B cell (primary cell): ENCODE data around the gene PPARD. TPM values are rescaled to one million over a fixed set of nuclear protein-coding genes. Genes with fewer than 3 reads are reported as not detected.

Source experiments
- ATAC-seq: fragments of 200-7000 bp; cut with Tn5 transposase; one replicate; pipeline ENCODE4 v1.10.0; 2021; ENCODE audit warnings: low read depth, mild to moderate bottlenecking, moderate number of reproducible peaks, moderate library complexity
- CTCF ChIA-PET: fragments of 350-600 bp; sonication (Branson Sonifier 250); formaldehyde crosslinking; loops from one replicate; lab custom pipeline; 2021; ENCODE audit warnings: antibody characterized with exemption, inconsistent platforms; lab: Charles Lee
- POLR2A ChIA-PET: fragments of 350-600 bp; sonication (Branson Sonifier 250); formaldehyde crosslinking; loops from one replicate; lab custom pipeline; 2021; ENCODE audit warnings: antibody characterized with exemption; lab: Charles Lee
- DNase-seq: peaks from one replicate; pipeline ENCODE4 v3.0.0; 2013
- H2AFZ ChIP-seq: 2 replicates; pipeline ENCODE4 v1.6.1; 2012; ENCODE audit warnings: mild to moderate bottlenecking, low read depth, low read length; ENCODE audit not compliant: insufficient read depth, poor library complexity, severe bottlenecking
- H3K27ac ChIP-seq, 2 donors: 1 replicate in 1 of 2; 2 replicates in 1 of 2; pipeline ENCODE4 v1.5.1; 2012 to 2013; ENCODE audit warnings: low read length in 2 of 2, mild to moderate bottlenecking in 2 of 2, moderate library complexity in 1 of 2
- H3K27me3 ChIP-seq, 4 experiments: fragments of 200-600 bp in 1 of 4; sonication (generic) in 1 of 4; replicated peaks in 1 of 4; 1 replicate in 2 of 4; 2 replicates in 2 of 4; pipeline versions ENCODE4 v1.6.1 to v1.7.0; 2013 to 2016; ENCODE audit warnings: low read length in 3 of 4, mild to moderate bottlenecking in 2 of 4, mixed read lengths in 1 of 4, moderate library complexity in 1 of 4; ENCODE audit not compliant: insufficient read depth in 4 of 4, control insufficient read depth in 3 of 4; ENCODE audit errors: control extremely low read depth in 1 of 4
- H3K36me3 ChIP-seq, 2 experiments: replicated peaks in 1 of 2; 1 replicate in 1 of 2; 2 replicates in 1 of 2; pipeline versions ENCODE4 v1.6.1 to v1.7.1; 2013; ENCODE audit warnings: low read length in 1 of 2; ENCODE audit not compliant: insufficient read depth in 2 of 2, control insufficient read depth in 1 of 2; ENCODE audit errors: control extremely low read depth in 1 of 2, extremely low read depth in 1 of 2
- H3K4me1 ChIP-seq, 2 donors: fragments of 200-600 bp in 1 of 2; sonication (generic) in 1 of 2; 1 replicate in 1 of 2; 2 replicates in 1 of 2; pipeline versions ENCODE4 v1.5.1 to v1.6.1; 2013 to 2017; ENCODE audit warnings: low read length in 2 of 2; ENCODE audit not compliant: control insufficient read depth in 2 of 2, insufficient read depth in 2 of 2
- H3K4me2 ChIP-seq: replicated peaks from 2 replicates; pipeline ENCODE3; 2012; ENCODE audit warnings: mild to moderate bottlenecking, low read depth, low read length; ENCODE audit not compliant: poor library complexity, severe bottlenecking
- H3K4me3 ChIP-seq, 5 experiments: fragments of 200-600 bp in 1 of 5; sonication (generic) in 1 of 5; 1 replicate in 3 of 5; 2 replicates in 2 of 5; pipeline versions ENCODE4 v1.5.1 to v1.7.0; 2011 to 2016; ENCODE audit warnings: low read length in 4 of 5, mild to moderate bottlenecking in 4 of 5, low read depth in 2 of 5, control low read depth in 1 of 5, moderate library complexity in 1 of 5; ENCODE audit not compliant: insufficient read depth in 1 of 5; ENCODE audit errors: control extremely low read depth in 1 of 5, extremely low read depth in 1 of 5
- H3K79me2 ChIP-seq: fragments of 200-600 bp; sonication (generic); one replicate; pipeline ENCODE4 v1.6.0; 2016; ENCODE audit warnings: low read length; ENCODE audit not compliant: control insufficient read depth, insufficient read depth
- H3K9ac ChIP-seq: fragments of 200-600 bp; sonication (generic); 2 replicates; pipeline ENCODE4 v1.6.1; 2017; ENCODE audit warnings: mild to moderate bottlenecking, low read length, moderate library complexity
- H3K9me3 ChIP-seq, 3 donors: one replicate each; pipeline versions ENCODE4 v1.6.1 to v1.7.1; 2013; ENCODE audit warnings: low read length in 2 of 3; ENCODE audit not compliant: control insufficient read depth in 2 of 3, insufficient read depth in 1 of 3; ENCODE audit errors: control extremely low read depth in 1 of 3
- H4K20me1 ChIP-seq: 2 replicates; pipeline ENCODE4 v1.6.0; 2012; ENCODE audit warnings: mild to moderate bottlenecking, low read length; ENCODE audit not compliant: insufficient read depth, control insufficient read depth, poor library complexity, severe bottlenecking
- H3K27ac Mint-ChIP-seq: one replicate; pipeline ENCODE4 v1.8.0; 2021; ENCODE audit warnings: mixed read lengths
- H3K27me3 Mint-ChIP-seq: one replicate; pipeline ENCODE4 v1.8.0; 2021; ENCODE audit warnings: mixed read lengths
- H3K4me1 Mint-ChIP-seq: one replicate; pipeline ENCODE4 v1.8.0; 2021; ENCODE audit warnings: mixed read lengths
- H3K4me3 Mint-ChIP-seq: one replicate; pipeline ENCODE4 v1.8.0; 2021; ENCODE audit warnings: mixed read lengths
- H3K9me3 Mint-ChIP-seq: one replicate; pipeline ENCODE4 v1.8.0; 2022; ENCODE audit warnings: mixed read lengths; ENCODE audit not compliant: insufficient read depth
- CTCF ChIP-seq: fragments of 200-600 bp; IDR thresholded peaks from one replicate; pipeline ENCODE4 v1.8.0; 2022; ENCODE audit warnings: antibody characterized with exemption, mild to moderate bottlenecking
- EZH2 ChIP-seq: IDR thresholded peaks from 2 replicates; pipeline ENCODE4 v1.6.1; 2012; ENCODE audit warnings: borderline replicate concordance, low read depth, mild to moderate bottlenecking, moderate library complexity, low read length; ENCODE audit not compliant: insufficient read depth, poor library complexity, severe bottlenecking
- WGBS: methylation state at CpG from one replicate; pipeline ENCODE4 v1.1.5; 2013; ENCODE audit warnings: missing lambda C conversion rate; ENCODE audit not compliant: insufficient coverage; 5-methylcytosine and 5-hydroxymethylcytosine counted together
- intact Hi-C: fragments of 100-400 bp; cut with micrococcal nuclease; formaldehyde crosslinking; loops from one replicate; pipeline ENCODE4 v1.10.0; 2022
- polyA plus RNA-seq: library from polyadenylated mRNA; depleted of rRNA; stranded (reverse); fragments of >200 nt; gene quantifications from 2 replicates; pipeline ENCODE4 v1.2.3, GENCODE V29; 2012
- total RNA-seq, 2 donors: library from RNA; stranded (reverse); fragments of 120-200 nt in 1 of 2; gene quantifications; 1 replicate in 1 of 2; 2 replicates in 1 of 2; pipeline versions ENCODE4 v1.2.3 to v1.2.4, GENCODE V29; 2013 to 2022

Gene PPARD
- total and polyA plus RNA-seq, 2 donors (not counting 1 experiment from before 2014, with no cell fraction given) = 37.9 to 38.9 TPM

DNA sequence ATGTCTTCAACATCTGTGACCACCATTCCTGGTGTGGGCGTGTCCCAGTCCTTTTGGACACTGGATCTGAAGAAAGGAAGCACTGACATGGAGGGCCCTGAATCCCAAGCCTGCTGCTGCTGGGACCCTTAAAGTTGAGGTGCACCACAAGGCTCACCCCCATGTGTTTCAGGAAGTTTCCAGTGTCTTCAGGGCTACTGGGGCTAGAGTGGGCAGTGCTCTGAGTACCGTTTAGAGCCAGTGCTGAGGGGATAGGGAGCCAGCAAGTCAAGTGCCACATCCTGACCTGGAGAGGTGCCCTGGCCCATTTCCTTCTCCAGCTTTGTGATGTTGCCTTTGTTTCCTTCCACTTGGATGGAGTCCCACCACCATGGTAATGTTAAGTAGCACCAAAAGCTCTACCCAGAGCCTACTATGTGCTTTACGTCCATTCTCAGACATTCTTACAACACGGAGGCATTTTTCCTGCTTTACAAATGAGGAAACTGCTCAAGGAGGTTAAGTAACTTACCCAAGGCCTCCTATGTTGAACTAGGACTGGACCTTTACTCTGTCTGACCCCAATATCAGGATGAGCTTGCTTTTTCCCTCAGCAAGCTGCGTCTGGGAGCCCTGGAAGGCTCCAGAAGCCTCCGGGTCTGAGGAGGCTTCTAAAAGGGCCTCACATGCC lies 45.3 kb upstream of the PPARD start:
- H3K4me1 ChIP-seq = peaks cover 45 to 54% of the 10 kb centered on the region in 2 donors
- CTCF ChIA-PET = interaction anchor here (0.8 to 13.2 kb wide), 19 partner anchors 8 to 440 kb away, joined by 3 to 301 read pairs (median 10); partner anchors contain the start of genes ARMC12, FANCE, PPARD and RPL10A
- POLR2A ChIA-PET = interaction anchor here (0.5 to 1.0 kb wide), 3 partner anchors 31 to 294 kb away, joined by 3 read pairs; no protein-coding TSS in a partner anchor
- WGBS = 42% methylated on average over 6 of the region's 6 CpGs
- no peak overlapping the region for H3K4me3 ChIP-seq
- Mint-ChIP-seq H3K27me3 (no peaks in the 10 kb centered on the region), H3K4me3 (peak overlapping the region; percentile 82), H3K27ac (peak overlapping the region; percentile 97), H3K4me1 (peaks cover 49% of the 10 kb centered on the region), H3K9me3 (no peaks in the 10 kb centered on the region)
- intact Hi-C loops = loop anchor here (1.0 kb wide), 5 partner anchors 30 to 440 kb away; partner anchors contain the start of genes ARMC12, PPARD and RPL10A
- DNase-seq = no peak
- H3K27ac ChIP-seq = peak overlapping the region; percentile 34 to 98
- no peaks in the 10 kb centered on the region for H3K9me3 ChIP-seq
- H3K9ac ChIP-seq = no peak overlapping the region
- peaks cover 0 to 32% of the 10 kb centered on the region in 2 experiments for H3K36me3 ChIP-seq
- H2AFZ ChIP-seq = peak overlapping the region; percentile 64
- H3K27me3 ChIP-seq = no peaks in the 10 kb centered on the region
- peak overlapping the region; percentile 95 for H3K4me2 ChIP-seq
- H4K20me1 ChIP-seq = no peaks in the 10 kb centered on the region
- ATAC-seq = no peak
- TF ChIP-seq CTCF (no peak), EZH2 (no peak)
- peaks cover 44% of the 10 kb centered on the region for H3K79me2 ChIP-seq
